Lower leg skin (tissue), 3 donors: ENCODE results near the gene VGLL2.

Source experiments
- CTCF ChIP-seq, 3 donors: fragments of 450-650 bp; IDR thresholded peaks; one replicate each; pipeline ENCODE4 v1.5.1; 2016; ENCODE audit warnings: antibody characterized with exemption in 3 of 3, mild to moderate bottlenecking in 3 of 3, moderate library complexity in 2 of 3
- POLR2A ChIP-seq, 2 donors: fragments of 450-650 bp; IDR thresholded peaks; one replicate each; pipeline ENCODE4 v1.6.1; 2016 to 2017; ENCODE audit warnings: antibody characterized with exemption in 2 of 2, mild to moderate bottlenecking in 1 of 2, moderate library complexity in 1 of 2

GRCh38 chr6:117264692-117265409 is 507 bp upstream of the VGLL2 start:
- TF ChIP-seq CTCF (IDR thresholded peaks at IDR 0.05) = no peak
- TF ChIP-seq POLR2A (IDR thresholded peaks at IDR 0.05) = no peak
